Endothelial cell of hepatic sinusoid (primary cell): Measurements from ENCODE around the gene RABGAP1L.
"Not testable (repeated sequence)": the region's sequence is repeated elsewhere in the genome, so short reads cannot be mapped to it uniquely, and the experiment has no call there.

Experiments used
- in situ Hi-C: cut with HindIII; loops from 2 replicates; pipeline ENCODE4 v1.10.0; 2017; ENCODE audit warnings: low sequenced_read_pairs

Gene RABGAP1L

GRCh38 chr1:174159252-174160108 is at the start of gene RABGAP1L:
TSS of gene RABGAP1L (plus strand) at chr1:174159520.
- in situ Hi-C loops = no loop called here

- in situ Hi-C loops = no loop called here
Measured at GRCh38 chr1:174110053-174110452, 49.3 kb upstream of the RABGAP1L start.

GRCh38 chr1:174112489-174113162 is 46.7 kb upstream of the RABGAP1L start:
- in situ Hi-C loops = no loop called here

GRCh38 chr1:174114106-174114505 is 45.2 kb upstream of the RABGAP1L start:
- in situ Hi-C loops = no loop called here

GRCh38 chr1:174114788-174115448 is 44.4 kb upstream of the RABGAP1L start:
- in situ Hi-C loops = no loop called here

- in situ Hi-C loops = no loop called here
Measured at GRCh38 chr1:174116042-174116441, 43.3 kb upstream of the RABGAP1L start.

- in situ Hi-C loops = no loop called here
Measured at GRCh38 chr1:174118751-174119150, 40.6 kb upstream of the RABGAP1L start.

GRCh38 chr1:174122318-174122717 is 37.0 kb upstream of the RABGAP1L start:
- in situ Hi-C loops = not testable (repeated sequence)

GRCh38 chr1:174123843-174124242 is 35.5 kb upstream of the RABGAP1L start:
- in situ Hi-C loops = no loop called here

- in situ Hi-C loops = not testable (repeated sequence)
Measured at GRCh38 chr1:174127176-174127575, 32.1 kb upstream of the RABGAP1L start.

- in situ Hi-C loops = no loop called here
Measured at GRCh38 chr1:174131032-174131638, 28.2 kb upstream of the RABGAP1L start.

- in situ Hi-C loops = no loop called here
Measured at GRCh38 chr1:174134003-174134659, 25.2 kb upstream of the RABGAP1L start.

- in situ Hi-C loops = no loop called here
Measured at GRCh38 chr1:174135211-174135610, 24.1 kb upstream of the RABGAP1L start.

GRCh38 chr1:174136714-174137113 is 22.6 kb upstream of the RABGAP1L start:
- in situ Hi-C loops = no loop called here

- in situ Hi-C loops = loop anchor here (5.0 kb wide), 1 partner anchor 46 kb away; no protein-coding TSS in a partner anchor
Measured at GRCh38 chr1:174142836-174143235, 16.5 kb upstream of the RABGAP1L start.

- in situ Hi-C loops = loop anchor here (5.0 kb wide), 1 partner anchor 47 kb away; no protein-coding TSS in a partner anchor
Measured at GRCh38 chr1:174143727-174144396, 15.5 kb upstream of the RABGAP1L start.

GRCh38 chr1:174144397-174144783 is 14.9 kb upstream of the RABGAP1L start:
- in situ Hi-C loops = loop anchor here (5.0 kb wide), 1 partner anchor 47 kb away; no protein-coding TSS in a partner anchor

- in situ Hi-C loops = no loop called here
Measured at GRCh38 chr1:174149216-174149615, 10.1 kb upstream of the RABGAP1L start.

GRCh38 chr1:174150499-174150898 is 8.8 kb upstream of the RABGAP1L start:
- in situ Hi-C loops = no loop called here

GRCh38 chr1:174152427-174152826 is 6.9 kb upstream of the RABGAP1L start:
- in situ Hi-C loops = no loop called here
